H1 (cell line): ENCODE data around the gene WDR53. TPM values are rescaled to one million over a fixed set of nuclear protein-coding genes. Genes with fewer than 3 reads are reported as not detected.

Experiments
- CTCF ChIA-PET: fragments of 300-600 bp; sonication (Branson Sonifier 250); formaldehyde crosslinking; loops from one replicate; lab custom pipeline; 2021; ENCODE audit not compliant: partially characterized antibody; lab: Charles Lee
- POLR2A ChIA-PET: fragments of 300-600 bp; sonication (Branson Sonifier 250); formaldehyde crosslinking; loops from one replicate; lab custom pipeline; 2021; ENCODE audit warnings: inconsistent platforms; ENCODE audit not compliant: partially characterized antibody; lab: Charles Lee
- DNase-seq, 2 experiments: peaks; one replicate each; pipeline versions ENCODE4 v3.0.0 to v3.0.0-alpha.2; 2010 to 2022; ENCODE audit warnings: low spot score in 2 of 2, low read depth in 1 of 2, mixed read lengths in 1 of 2
- FAIRE-seq: peaks from 2 replicates; lab custom pipeline; 2011; peaks lifted over from hg19 to GRCh38; lab: Jason Lieb, UNC
- H2AFZ ChIP-seq: 2 replicates; pipeline ENCODE4 v1.8.1; 2012; ENCODE audit warnings: low read length, inconsistent platforms
- H2AK5ac ChIP-seq: 2 replicates; pipeline ENCODE4 v1.6.1; 2013; ENCODE audit warnings: low read depth, low read length
- H2BK120ac ChIP-seq: replicated peaks from 2 replicates; pipeline ENCODE3; 2013; ENCODE audit warnings: low read depth, low read length, inconsistent platforms
- H2BK12ac ChIP-seq: 2 replicates; pipeline ENCODE4 v1.6.1; 2013; ENCODE audit warnings: low read depth, low read length
- H2BK15ac ChIP-seq: 2 replicates; pipeline ENCODE4 v1.6.1; 2013; ENCODE audit warnings: low read length
- H2BK20ac ChIP-seq: 2 replicates; pipeline ENCODE4 v1.6.1; 2013; ENCODE audit warnings: low read length
- H2BK5ac ChIP-seq: 2 replicates; pipeline ENCODE4 v1.6.1; 2013; ENCODE audit warnings: low read depth, low read length
- H3K14ac ChIP-seq: 2 replicates; pipeline ENCODE4 v1.6.1; 2013; ENCODE audit warnings: inconsistent platforms; ENCODE audit not compliant: insufficient read length
- H3K18ac ChIP-seq: 2 replicates; pipeline ENCODE4 v1.6.1; 2013; ENCODE audit warnings: low read length; ENCODE audit errors: extremely low read depth
- H3K23ac ChIP-seq: 2 replicates; pipeline ENCODE4 v1.6.1; 2013; ENCODE audit warnings: inconsistent platforms; ENCODE audit not compliant: insufficient read length
- H3K23me2 ChIP-seq: 2 replicates; pipeline ENCODE4 v1.6.1; 2013; ENCODE audit warnings: low read depth, low read length
- H3K27ac ChIP-seq: 2 replicates; pipeline ENCODE4 v1.6.1; 2011; ENCODE audit warnings: low read depth, low read length, inconsistent platforms
- H3K27me3 ChIP-seq, 4 experiments: replicated peaks in 1 of 4; 1 replicate in 1 of 4; 2 replicates in 3 of 4; pipeline versions ENCODE4 v1.6.1 to v1.8.1; 2011 to 2013; ENCODE audit warnings: low read length in 3 of 4, mild to moderate bottlenecking in 3 of 4, inconsistent platforms in 2 of 4, mixed read lengths in 2 of 4, moderate library complexity in 1 of 4; ENCODE audit not compliant: control insufficient read depth in 3 of 4, insufficient read depth in 3 of 4; ENCODE audit errors: extremely low read depth in 1 of 4
- H3K36me3 ChIP-seq, 4 experiments: 2 replicates each; pipeline versions ENCODE4 v1.6.1 to v1.8.1; 2011 to 2013; ENCODE audit warnings: mild to moderate bottlenecking in 4 of 4, low read length in 3 of 4, moderate library complexity in 2 of 4, control low read depth in 1 of 4, inconsistent platforms in 1 of 4; ENCODE audit not compliant: insufficient read depth in 4 of 4, control insufficient read depth in 2 of 4
- H3K4ac ChIP-seq: replicated peaks from 2 replicates; pipeline ENCODE3; 2013; ENCODE audit warnings: low read length, low read depth, mixed read lengths, inconsistent platforms; ENCODE audit not compliant: insufficient read length
- H3K4me1 ChIP-seq, 4 experiments: replicated peaks in 1 of 4; 1 replicate in 1 of 4; 2 replicates in 3 of 4; pipeline versions ENCODE4 v1.6.1 to v1.8.1; 2011 to 2013; ENCODE audit warnings: low read length in 3 of 4, inconsistent platforms in 2 of 4, mixed read lengths in 1 of 4; ENCODE audit not compliant: insufficient read depth in 4 of 4, control insufficient read depth in 3 of 4
- H3K4me2 ChIP-seq, 2 experiments: 2 replicates each; pipeline versions ENCODE4 v1.6.1 to v1.8.1; 2011 to 2013; ENCODE audit warnings: low read depth in 2 of 2, low read length in 2 of 2, control low read depth in 1 of 2, inconsistent platforms in 1 of 2, mild to moderate bottlenecking in 1 of 2; ENCODE audit not compliant: insufficient read depth in 1 of 2
- H3K4me3 ChIP-seq, 4 experiments: fragments of 200-600, 300-600 bp in 1 of 4; sonication (generic), shearing (Covaris generic), sonication (Bioruptor Twin) in 1 of 4; 2 replicates each; pipeline versions ENCODE4 v1.5.1 to v1.8.1; 2011 to 2016; ENCODE audit warnings: low read length in 4 of 4, low read depth in 3 of 4, control low read depth in 2 of 4, inconsistent platforms in 2 of 4, mild to moderate bottlenecking in 2 of 4, mixed read lengths in 1 of 4, moderate library complexity in 1 of 4; ENCODE audit not compliant: insufficient read depth in 2 of 4; ENCODE audit errors: extremely low read depth in 1 of 4
- H3K56ac ChIP-seq: replicated peaks from 2 replicates; pipeline ENCODE3; 2013; ENCODE audit warnings: low read depth, mild to moderate bottlenecking, mixed read lengths, low read length, inconsistent platforms; ENCODE audit not compliant: insufficient read length
- H3K79me1 ChIP-seq: 2 replicates; pipeline ENCODE4 v1.6.1; 2013; ENCODE audit warnings: low read depth, low read length, control low read depth
- H3K79me2 ChIP-seq, 2 experiments: 2 replicates each; pipeline versions ENCODE4 v1.6.1 to v1.8.1; 2012 to 2013; ENCODE audit warnings: low read length in 2 of 2, mild to moderate bottlenecking in 2 of 2, inconsistent platforms in 1 of 2; ENCODE audit not compliant: insufficient read depth in 2 of 2, control insufficient read depth in 1 of 2
- H3K9ac ChIP-seq, 4 experiments: replicated peaks in 1 of 4; 1 replicate in 1 of 4; 2 replicates in 3 of 4; pipeline versions ENCODE4 v1.6.1 to v1.8.1; 2011 to 2013; ENCODE audit warnings: low read depth in 3 of 4, low read length in 3 of 4, control low read depth in 2 of 4, mild to moderate bottlenecking in 2 of 4, moderate library complexity in 2 of 4, inconsistent platforms in 1 of 4; ENCODE audit errors: extremely low read depth in 1 of 4
- H3K9me3 ChIP-seq, 2 experiments: 2 replicates each; pipeline versions ENCODE4 v1.6.1 to v1.8.1; 2012 to 2013; ENCODE audit warnings: mild to moderate bottlenecking in 2 of 2, moderate library complexity in 2 of 2, control low read depth in 1 of 2, inconsistent platforms in 1 of 2, low read depth in 1 of 2, low read length in 1 of 2, mixed read lengths in 1 of 2; ENCODE audit not compliant: insufficient read depth in 2 of 2
- H4K20me1 ChIP-seq, 2 experiments: replicated peaks in 1 of 2; 2 replicates each; pipeline versions ENCODE3 to v1.8.1; 2011 to 2013; ENCODE audit warnings: inconsistent platforms in 2 of 2, low read length in 2 of 2, mild to moderate bottlenecking in 1 of 2; ENCODE audit not compliant: insufficient read depth in 2 of 2, control insufficient read depth in 1 of 2
- H4K5ac ChIP-seq: 2 replicates; pipeline ENCODE4 v1.6.1; 2013; ENCODE audit warnings: low read length, low read depth, mixed read lengths, inconsistent platforms; ENCODE audit not compliant: insufficient read length
- H4K8ac ChIP-seq: 2 replicates; pipeline ENCODE4 v1.8.0; 2013; ENCODE audit warnings: mild to moderate bottlenecking, moderate library complexity, low read length, inconsistent platforms; ENCODE audit not compliant: insufficient read depth; ENCODE audit errors: extremely low read depth
- H4K91ac ChIP-seq: replicated peaks from 2 replicates; pipeline ENCODE3; 2013; ENCODE audit warnings: low read length, mixed read lengths, inconsistent platforms; ENCODE audit not compliant: insufficient read length
- CEBPB ChIP-seq: IDR thresholded peaks from 2 replicates; pipeline ENCODE4 v1.6.1; 2012; ENCODE audit warnings: low read depth, low read length
- CTCF ChIP-seq, 3 experiments: IDR thresholded peaks; 1 replicate in 2 of 3; 2 replicates in 1 of 3; pipeline versions ENCODE4 v1.5.1 to v1.6.1; 2011; ENCODE audit warnings: low read length in 3 of 3, mild to moderate bottlenecking in 3 of 3, inconsistent platforms in 2 of 3, low read depth in 1 of 3, moderate library complexity in 1 of 3; ENCODE audit not compliant: insufficient read depth in 1 of 3; ENCODE audit errors: control extremely low read depth in 1 of 3
- EGR1 ChIP-seq: IDR thresholded peaks from 2 replicates; pipeline ENCODE4 v1.6.1; 2011; ENCODE audit warnings: low read depth, low read length, borderline replicate concordance
- HDAC2 ChIP-seq, 2 experiments: fragments of 300-600 bp in 1 of 2; sonication (generic) in 1 of 2; IDR thresholded peaks; 2 replicates each; pipeline ENCODE4 v1.6.1; 2011 to 2012; ENCODE audit warnings: low read depth in 2 of 2, low read length in 2 of 2, mild to moderate bottlenecking in 2 of 2, moderate library complexity in 2 of 2, borderline replicate concordance in 1 of 2, inconsistent platforms in 1 of 2
- KDM4A ChIP-seq: IDR thresholded peaks from one replicate; pipeline ENCODE4 v1.7.1; 2012; ENCODE audit warnings: low read depth, mild to moderate bottlenecking, moderate library complexity, low read length, inconsistent platforms; ENCODE audit not compliant: severe bottlenecking
- NANOG ChIP-seq: IDR thresholded peaks from 2 replicates; pipeline ENCODE4 v1.6.1; 2011; ENCODE audit warnings: low read length, low read depth, mild to moderate bottlenecking, inconsistent platforms; ENCODE audit not compliant: insufficient read depth, poor library complexity, severe bottlenecking
- NRF1 ChIP-seq: IDR thresholded peaks from 2 replicates; pipeline ENCODE4 v1.6.1; 2011; ENCODE audit warnings: mild to moderate bottlenecking, low read depth, low read length, improper control_type of control experiment
- POLR2AphosphoS5 ChIP-seq: IDR thresholded peaks from 2 replicates; pipeline ENCODE4 v1.6.1; 2011; ENCODE audit warnings: low read depth, low read length
- RXRA ChIP-seq: IDR thresholded peaks from 2 replicates; pipeline ENCODE4 v1.6.1; 2011; ENCODE audit warnings: low read depth, mild to moderate bottlenecking, low read length, moderate library complexity; ENCODE audit not compliant: insufficient read depth
- SP1 ChIP-seq: IDR thresholded peaks from 2 replicates; pipeline ENCODE4 v1.6.1; 2011; ENCODE audit warnings: low read depth, low read length
- TAF1 ChIP-seq: IDR thresholded peaks from 2 replicates; pipeline ENCODE4 v1.6.1; 2011; ENCODE audit warnings: mild to moderate bottlenecking, low read depth, low read length
- WGBS, 2 experiments: shearing (Covaris generic) in 1 of 2; methylation state at CpG; one replicate each; pipeline versions ENCODE4 v1.1.6 to v1.1.7; 2013 to 2015; ENCODE audit warnings: low lambda C conversion rate in 2 of 2, mixed read lengths in 2 of 2, inconsistent platforms in 1 of 2, low coverage in 1 of 2, missing lambda C conversion rate in 1 of 2; ENCODE audit not compliant: insufficient replicate concordance in 2 of 2, insufficient coverage in 1 of 2, insufficient read length in 1 of 2; ENCODE audit errors: extremely low coverage in 1 of 2, missing lambda C conversion rate in 1 of 2; 5-methylcytosine and 5-hydroxymethylcytosine counted together
- polyA plus RNA-seq, 7 experiments: library from polyadenylated mRNA; depleted of rRNA in 3 of 7; stranded (reverse) in 5 of 7; unstranded in 2 of 7; fragments of >200 nt in 5 of 7; fragments of 200-250 nt in 2 of 7; gene quantifications; 1 replicate in 5 of 7; 2 replicates in 1 of 7; 4 replicates in 1 of 7; pipeline versions ENCODE4 v1.2.1 to v1.2.3, GENCODE V29; 2011 to 2013; ENCODE audit warnings: missing spikeins in 2 of 7, mixed read lengths in 2 of 7
- total RNA-seq: library from RNA; stranded (reverse); fragmentation: NEBNext Ultra II Directional; extraction: Animal tissue kit (Norgen Biotek cat#: 25700); gene quantifications from 2 replicates; pipeline ENCODE4 v1.2.1, GENCODE V29; 2021

The WDR53 gene
- total and polyA plus RNA-seq, 2 of the 8 experiments (the other 6 are each of a cell fraction or from before 2014, with no cell fraction given): 7.4 to 18.8 TPM

GRCh38 chr3:196599734-196600128 lies 31.4 kb upstream of the WDR53 start:
- H2BK12ac ChIP-seq: no peak overlapping the region
- no peaks in the 10 kb centered on the region; a peak in 1 of 7 replicates for H3K27me3 ChIP-seq
- peak overlapping the region; percentile 10; the same call in 1 of the 2 replicates for H2AFZ ChIP-seq
- no peaks in the 10 kb centered on the region for H3K4me1 ChIP-seq
- no peak overlapping the region for H2BK15ac ChIP-seq
- H3K4ac ChIP-seq: no peak overlapping the region
- 89% methylated on average over 5 of the region's 5 CpGs; no CpG with 5 or more reads in 1 of the 2 experiments for WGBS, 2 experiments
- ChIA-PET POLR2A (interaction anchor here (1.2 kb wide), 1 partner anchor 140 kb away, joined by 3 read pairs; the partner anchor contains the start of gene PAK2), CTCF (interaction anchor here (0.7 kb wide), 1 partner anchor 85 kb away, joined by 3 read pairs; no protein-coding TSS in a partner anchor)
- DNase-seq (peak in 1 of 2 experiments; percentile 29), FAIRE-seq (no peak)
- H2BK5ac ChIP-seq: no peak overlapping the region
- no peak overlapping the region for H3K4me2 ChIP-seq
- H2BK20ac ChIP-seq: no peak overlapping the region
- no peaks in the 10 kb centered on the region for H3K9me3 ChIP-seq
- H3K56ac ChIP-seq: no peak overlapping the region
- no peaks in the 10 kb centered on the region for H4K20me1 ChIP-seq
- H2AK5ac ChIP-seq: no peak overlapping the region
- no peaks in the 10 kb centered on the region for H3K79me2 ChIP-seq
- H3K9ac ChIP-seq: no peak overlapping the region
- no peak overlapping the region for H3K18ac ChIP-seq
- no peak overlapping the region for H3K27ac ChIP-seq
- H3K23ac ChIP-seq: no peak overlapping the region
- H4K5ac ChIP-seq: no peak overlapping the region
- H4K8ac ChIP-seq: no peak overlapping the region
- H3K36me3 ChIP-seq: no peaks in the 10 kb centered on the region
- H2BK120ac ChIP-seq: no peak overlapping the region
- no peak overlapping the region for H3K14ac ChIP-seq
- no peaks in the 10 kb centered on the region for H3K23me2 ChIP-seq
- H3K4me3 ChIP-seq: no peak overlapping the region
- H3K79me1 ChIP-seq: no peaks in the 10 kb centered on the region
- H4K91ac ChIP-seq: no peak overlapping the region
- TF ChIP-seq RXRA: no peak
- TF ChIP-seq CTCF (IDR thresholded peaks at IDR 0.05; ENCODE audit: control extremely low read depth in 1 of 3, insufficient read depth in 1 of 3, low read depth in 1 of 3, low read length in 3 of 3): no peak
- no peak for TF ChIP-seq KDM4A
- no peak for TF ChIP-seq NANOG
- TF ChIP-seq SP1: no peak
- no peak for TF ChIP-seq CEBPB
- no peak for TF ChIP-seq POLR2AphosphoS5
- TF ChIP-seq EGR1: no peak
- TF ChIP-seq TAF1: no peak
- no peak for TF ChIP-seq NRF1
- TF ChIP-seq HDAC2 (IDR thresholded peaks at IDR 0.05; ENCODE audit: borderline replicate concordance in 1 of 2, low read depth in 2 of 2, low read length in 2 of 2): no peak
